HG03439 (cell line): ENCODE data around the gene PTPRQ.
"Not testable (repeated sequence)": the region's sequence is repeated elsewhere in the genome, so short reads cannot be mapped to it uniquely, and the experiment has no call there.

ENCODE experiments used
- ATAC-seq: cut with Tn5 transposase; IDR thresholded peaks from one replicate; pipeline ENCODE4 v1.9.1; 2021; ENCODE audit warnings: mild to moderate bottlenecking, moderate library complexity; ENCODE audit not compliant: unreplicated experiment

The PTPRQ gene, protein sequence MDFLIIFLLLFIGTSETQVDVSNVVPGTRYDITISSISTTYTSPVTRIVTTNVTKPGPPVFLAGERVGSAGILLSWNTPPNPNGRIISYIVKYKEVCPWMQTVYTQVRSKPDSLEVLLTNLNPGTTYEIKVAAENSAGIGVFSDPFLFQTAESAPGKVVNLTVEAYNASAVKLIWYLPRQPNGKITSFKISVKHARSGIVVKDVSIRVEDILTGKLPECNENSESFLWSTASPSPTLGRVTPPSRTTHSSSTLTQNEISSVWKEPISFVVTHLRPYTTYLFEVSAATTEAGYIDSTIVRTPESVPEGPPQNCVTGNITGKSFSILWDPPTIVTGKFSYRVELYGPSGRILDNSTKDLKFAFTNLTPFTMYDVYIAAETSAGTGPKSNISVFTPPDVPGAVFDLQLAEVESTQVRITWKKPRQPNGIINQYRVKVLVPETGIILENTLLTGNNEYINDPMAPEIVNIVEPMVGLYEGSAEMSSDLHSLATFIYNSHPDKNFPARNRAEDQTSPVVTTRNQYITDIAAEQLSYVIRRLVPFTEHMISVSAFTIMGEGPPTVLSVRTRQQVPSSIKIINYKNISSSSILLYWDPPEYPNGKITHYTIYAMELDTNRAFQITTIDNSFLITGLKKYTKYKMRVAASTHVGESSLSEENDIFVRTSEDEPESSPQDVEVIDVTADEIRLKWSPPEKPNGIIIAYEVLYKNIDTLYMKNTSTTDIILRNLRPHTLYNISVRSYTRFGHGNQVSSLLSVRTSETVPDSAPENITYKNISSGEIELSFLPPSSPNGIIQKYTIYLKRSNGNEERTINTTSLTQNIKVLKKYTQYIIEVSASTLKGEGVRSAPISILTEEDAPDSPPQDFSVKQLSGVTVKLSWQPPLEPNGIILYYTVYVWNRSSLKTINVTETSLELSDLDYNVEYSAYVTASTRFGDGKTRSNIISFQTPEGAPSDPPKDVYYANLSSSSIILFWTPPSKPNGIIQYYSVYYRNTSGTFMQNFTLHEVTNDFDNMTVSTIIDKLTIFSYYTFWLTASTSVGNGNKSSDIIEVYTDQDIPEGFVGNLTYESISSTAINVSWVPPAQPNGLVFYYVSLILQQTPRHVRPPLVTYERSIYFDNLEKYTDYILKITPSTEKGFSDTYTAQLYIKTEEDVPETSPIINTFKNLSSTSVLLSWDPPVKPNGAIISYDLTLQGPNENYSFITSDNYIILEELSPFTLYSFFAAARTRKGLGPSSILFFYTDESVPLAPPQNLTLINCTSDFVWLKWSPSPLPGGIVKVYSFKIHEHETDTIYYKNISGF (N-terminal part only)

GRCh38 chr12:80443974-80444666, at the start of gene PTPRQ:
TSS of gene PTPRQ (plus strand) at chr12:80444235. CDS start at chr12:80444346, 111 bp downstream.
- no peak for ATAC-seq

- no peak for ATAC-seq
These were observed 43.5 kb upstream of the PTPRQ start for GRCh38 chr12:80400571-80400991.

DNA sequence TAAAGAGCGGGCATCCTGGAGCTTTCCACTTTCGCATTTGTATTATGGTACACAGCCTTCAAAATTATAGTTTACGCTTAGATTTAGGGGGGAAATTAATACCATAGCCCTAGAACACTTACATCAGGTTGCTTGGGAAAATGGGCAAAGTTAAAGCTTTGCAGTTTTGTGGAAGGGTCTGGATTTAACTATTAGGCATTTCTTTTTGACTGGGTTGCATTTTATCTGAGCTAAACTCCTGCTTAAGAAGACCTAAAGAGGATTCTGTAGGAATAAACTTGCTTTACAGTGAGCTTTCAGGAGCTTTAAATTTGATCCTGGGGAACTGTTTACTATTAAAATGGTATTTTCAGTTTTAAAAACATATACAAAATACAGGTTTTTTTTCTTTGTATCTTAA, 42.8 kb upstream of the PTPRQ start:
- ATAC-seq = no peak

GRCh38 chr12:80404629-80405028, 39.4 kb upstream of the PTPRQ start:
- ATAC-seq = no peak

GRCh38 chr12:80406253-80406652, 37.8 kb upstream of the PTPRQ start:
- no peak for ATAC-seq

DNA sequence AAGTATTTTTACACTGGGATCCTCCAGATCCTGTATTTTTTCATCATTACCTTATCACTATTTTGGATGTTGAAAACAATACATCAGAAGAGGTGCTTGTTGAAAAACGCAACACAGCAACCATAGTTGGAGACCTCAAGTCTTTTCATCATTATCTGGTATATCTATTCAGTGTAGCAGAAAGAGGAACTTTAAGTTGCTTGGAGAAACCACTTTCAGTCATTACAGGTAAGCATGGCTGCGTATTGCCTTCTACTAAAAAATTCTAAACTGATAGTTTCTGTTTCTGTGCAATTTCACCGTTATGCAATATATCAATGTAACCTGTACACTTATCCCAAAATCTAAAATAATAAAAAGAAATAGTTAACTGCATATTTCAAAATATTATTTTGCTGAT, 32.2 kb upstream of the PTPRQ start:
- no peak for ATAC-seq

GRCh38 chr12:80412343-80412953, 31.6 kb upstream of the PTPRQ start:
- peak; percentile 58 for ATAC-seq

DNA sequence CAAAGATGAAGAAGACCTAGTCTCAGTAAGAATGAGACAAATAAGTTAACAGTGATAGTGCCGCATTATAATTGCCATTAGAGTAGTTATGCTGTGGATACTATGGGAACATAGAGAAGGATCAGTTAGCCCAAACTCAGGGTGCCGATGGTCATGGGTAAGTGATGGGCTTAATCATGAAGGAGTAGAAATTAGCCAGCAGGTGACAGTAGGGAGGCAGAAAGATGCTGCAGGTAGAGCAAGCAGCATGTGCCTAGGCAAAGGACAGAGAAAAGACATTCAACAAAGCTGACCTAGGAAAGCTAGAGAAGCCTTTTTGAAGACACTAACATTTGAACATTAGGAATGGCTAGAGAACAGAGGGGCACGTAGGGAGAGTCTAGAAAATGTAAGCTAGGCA, 30.6 kb upstream of the PTPRQ start:
- no peak for ATAC-seq

DNA sequence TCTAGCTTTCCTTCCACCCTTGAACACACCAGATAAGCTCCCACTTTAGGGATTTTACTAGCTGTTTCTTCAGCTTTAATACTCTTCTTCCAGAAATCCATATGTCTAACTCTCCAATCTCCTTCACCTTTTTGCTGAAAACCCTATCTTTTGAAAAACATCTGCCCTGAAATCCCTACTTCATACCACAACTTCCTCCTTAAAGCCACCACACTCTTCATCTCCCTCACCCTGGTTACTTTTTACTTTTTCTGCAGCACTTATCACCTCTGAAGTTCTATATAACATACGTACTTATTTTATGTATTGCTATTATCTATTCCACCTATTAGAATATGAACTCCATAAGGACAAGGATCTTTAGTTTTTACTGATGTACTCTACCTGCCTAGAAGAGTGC, 28.6 kb upstream of the PTPRQ start:
- no peak for ATAC-seq

- ATAC-seq = no peak
These were observed 24.4 kb upstream of the PTPRQ start for GRCh38 chr12:80419644-80420043.

GRCh38 chr12:80420075-80420474, 24.0 kb upstream of the PTPRQ start:
- no peak for ATAC-seq

DNA sequence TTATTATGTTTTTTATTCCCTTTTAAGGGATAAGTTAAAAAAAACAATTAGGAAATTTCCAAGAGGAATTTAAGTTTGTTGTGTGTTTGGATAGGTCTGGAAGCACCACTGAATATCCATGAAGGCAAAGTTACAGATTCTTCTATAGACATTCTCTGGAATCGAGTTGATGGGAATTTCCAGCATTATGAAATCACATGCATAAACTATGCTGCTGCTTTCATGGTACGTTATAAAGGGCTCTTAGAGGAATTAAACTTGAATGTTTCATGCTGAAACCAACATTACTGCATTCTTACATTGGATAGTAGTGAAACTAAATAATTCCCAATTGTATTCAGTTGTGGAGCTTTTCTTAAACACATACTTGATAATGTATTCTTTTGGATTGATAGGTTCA, 21.5 kb upstream of the PTPRQ start:
- ATAC-seq = no peak

DNA sequence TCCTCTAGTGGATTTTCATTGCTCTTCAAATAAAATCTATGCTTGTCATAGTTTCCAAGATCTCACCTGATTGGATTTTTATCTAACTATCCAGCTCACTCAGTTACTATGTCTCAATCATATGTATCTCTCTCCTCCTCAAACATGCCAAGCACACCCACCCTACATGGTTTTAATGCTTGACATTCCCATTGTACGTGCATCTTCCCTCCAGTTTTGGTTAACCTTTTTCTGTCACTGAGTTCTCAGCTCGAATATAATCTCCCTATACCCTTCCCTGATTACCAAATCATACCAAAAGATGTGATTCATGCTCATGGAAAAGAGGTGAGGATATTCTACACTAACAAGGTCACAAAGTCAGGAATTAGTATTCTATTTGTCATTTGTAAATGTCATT, 12.0 kb upstream of the PTPRQ start:
- ATAC-seq = no peak

GRCh38 chr12:80441921-80442320, 2.1 kb upstream of the PTPRQ start:
- no peak for ATAC-seq

- no peak for ATAC-seq
These were observed 1.4 kb upstream of the PTPRQ start for GRCh38 chr12:80442426-80443222.

- ATAC-seq = no peak
These were observed 1.2 kb downstream of the PTPRQ start for GRCh38 chr12:80445083-80445793.

DNA sequence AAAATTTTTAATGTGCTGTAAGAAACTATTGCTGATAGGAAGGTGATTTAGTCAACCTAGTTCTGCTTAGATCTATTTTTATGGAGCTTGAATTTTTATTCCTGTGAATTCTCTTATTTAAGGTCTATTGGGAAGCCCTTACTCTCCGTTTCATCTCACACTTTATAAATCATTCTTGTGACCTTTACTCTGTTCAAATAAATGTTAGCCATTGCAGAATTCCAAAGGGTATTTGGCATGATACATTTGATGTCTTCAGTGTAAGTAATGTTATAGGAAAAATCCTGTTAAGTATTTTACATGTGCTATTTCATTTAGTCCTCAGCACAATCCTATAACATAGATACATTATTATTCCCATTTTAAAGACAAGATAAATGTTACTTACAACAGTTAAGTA, 12.5 kb downstream of the PTPRQ start:
- ATAC-seq = no peak

DNA sequence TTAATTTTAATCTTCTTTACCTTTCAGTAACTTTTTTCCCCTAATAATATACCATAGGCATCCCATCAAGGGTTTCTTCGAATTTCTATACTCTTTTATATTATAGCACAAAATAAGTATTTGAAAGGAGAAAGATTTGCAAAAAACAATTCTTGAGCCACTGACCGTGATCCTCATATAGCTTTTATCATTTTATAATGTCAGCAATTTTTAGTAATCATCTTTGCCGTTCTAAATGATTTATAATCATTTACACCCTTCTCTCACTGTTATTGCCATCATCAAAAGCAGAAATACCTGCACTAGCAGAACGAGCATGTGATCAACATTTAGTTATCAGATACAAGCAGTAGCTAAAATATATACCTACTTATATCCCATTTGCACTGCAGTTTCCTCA, 16.9 kb downstream of the PTPRQ start:
- ATAC-seq = no peak

- not testable (repeated sequence) for ATAC-seq
These were observed 17.8 kb downstream of the PTPRQ start for GRCh38 chr12:80461851-80462250.
